ENCODE measurements around the gene RASGRF1.

- TF ChIP-seq ZFP30 (CRISPR knock-in tag; IDR thresholded peaks at IDR 0.05; ENCODE audit: borderline replicate concordance) (no peak), PHF20 (IDR thresholded peaks at IDR 0.05; ENCODE audit: partially characterized antibody) (no peak), RAD21 (CRISPR knock-in tag; conservative IDR thresholded peaks at IDR 0.05 in 1 of 2, IDR thresholded peaks at IDR 0.05 in 1 of 2) (no peak)
Observed at GRCh38 chr15:78960308-78960707, 130.3 kb downstream of the RASGRF1 start.
